COR-L47 (cell line): ENCODE results near the gene LIN37.
"Not testable (repeated sequence)": the region's sequence is repeated elsewhere in the genome, so short reads cannot be mapped to it uniquely, and the experiment has no call there.

ENCODE experiments used
- DNase-seq: peaks from one replicate; lab custom pipeline; 2025; lab: John Stamatoyannopoulos, UW

The LIN37 gene

GRCh38 chr19:35719402-35720162 lies 28.8 kb upstream of the LIN37 start:
- DNase-seq, result no peak

- DNase-seq, result no peak
These were observed 28.2 kb upstream of the LIN37 start for GRCh38 chr19:35720163-35720524.

- no peak for DNase-seq
These were observed 27.7 kb upstream of the LIN37 start for GRCh38 chr19:35720648-35721047.

- DNase-seq, result no peak
These were observed 27.0 kb upstream of the LIN37 start for GRCh38 chr19:35721374-35721773.

- no peak for DNase-seq
These were observed 25.9 kb upstream of the LIN37 start for GRCh38 chr19:35722461-35722860.

GRCh38 chr19:35722897-35723296 lies 25.5 kb upstream of the LIN37 start:
- no peak for DNase-seq

- DNase-seq, result no peak
These were observed 24.7 kb upstream of the LIN37 start for GRCh38 chr19:35723671-35724070.

GRCh38 chr19:35724132-35724531 lies 24.2 kb upstream of the LIN37 start:
- not testable (repeated sequence) for DNase-seq

GRCh38 chr19:35724560-35724959 lies 23.8 kb upstream of the LIN37 start:
- DNase-seq, result no peak

GRCh38 chr19:35725216-35725861 lies 23.0 kb upstream of the LIN37 start:
- DNase-seq, result no peak

- DNase-seq, result no peak
These were observed 21.1 kb upstream of the LIN37 start for GRCh38 chr19:35727053-35727955.

GRCh38 chr19:35727956-35728706 lies 20.2 kb upstream of the LIN37 start:
- no peak for DNase-seq

- DNase-seq, result no peak
These were observed 19.4 kb upstream of the LIN37 start for GRCh38 chr19:35729021-35729420.

GRCh38 chr19:35729763-35730162 lies 18.6 kb upstream of the LIN37 start:
- DNase-seq, result no peak

- DNase-seq, result no peak
These were observed 18.1 kb upstream of the LIN37 start for GRCh38 chr19:35730326-35730725.

GRCh38 chr19:35731353-35731752 lies 17.0 kb upstream of the LIN37 start:
- no peak for DNase-seq

- DNase-seq, result no peak
These were observed 16.5 kb upstream of the LIN37 start for GRCh38 chr19:35731779-35732405.

- no peak for DNase-seq
These were observed 15.7 kb upstream of the LIN37 start for GRCh38 chr19:35732540-35733179.

GRCh38 chr19:35733180-35734125 lies 14.9 kb upstream of the LIN37 start:
- DNase-seq, result no peak

- no peak for DNase-seq
These were observed 14.1 kb upstream of the LIN37 start for GRCh38 chr19:35734273-35734672.
